ENCODE results near the gene FBXO27.
"Not testable (repeated sequence)": the region's sequence is repeated elsewhere in the genome, so short reads cannot be mapped to it uniquely, and the experiment has no call there.

The FBXO27 gene

DNA sequence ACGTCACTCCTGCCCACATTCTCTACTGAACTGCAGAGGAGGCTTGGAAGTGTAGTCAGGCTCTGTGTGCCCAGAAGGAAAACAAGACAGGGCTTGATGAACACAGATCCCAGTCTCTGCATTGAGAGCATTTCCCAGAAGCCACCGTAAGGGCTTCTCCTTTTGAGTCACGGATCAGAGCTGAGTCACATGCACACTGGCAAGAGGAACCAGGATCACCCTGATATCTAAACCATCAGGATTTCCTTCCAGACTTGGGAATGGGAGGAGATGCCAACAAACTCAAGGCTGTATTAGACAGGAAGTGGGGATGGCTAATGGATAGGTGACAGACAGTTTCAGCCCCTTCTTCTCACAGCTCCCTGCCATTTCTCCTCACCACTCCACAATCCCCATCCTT lies 39.1 kb downstream of the FBXO27 start:
- Histone ChIP-seq H4K20me1 (ENCODE audit: insufficient read depth, low read length, poor library complexity, severe bottlenecking) (no peaks in the 10 kb centered on the region), H3K9ac (ENCODE audit: low read depth, low read length, poor library complexity, severe bottlenecking) (no peak overlapping the region), H3K9me2 (replicated peaks; ENCODE audit: low read depth, low read length) (no peaks in the 10 kb centered on the region), H3K4me3 (ENCODE audit: low read length, poor library complexity, severe bottlenecking) (no peak overlapping the region), H3K36me3 (ENCODE audit: insufficient read depth, low read length) (no peaks in the 10 kb centered on the region), H3K9me3 (ENCODE audit: insufficient read depth, low read depth, low read length) (no peaks in the 10 kb centered on the region), H3K79me2 (ENCODE audit: insufficient read depth, low read length) (no peaks in the 10 kb centered on the region), H3K27me3 (ENCODE audit: insufficient read depth, low read length, poor library complexity, severe bottlenecking) (no peaks in the 10 kb centered on the region), H3K4me1 (ENCODE audit: insufficient read depth, low read length, poor library complexity, severe bottlenecking) (peaks cover 14% of the 10 kb centered on the region), H3F3A (ENCODE audit: low read depth) (no peaks in the 10 kb centered on the region), H3K4me2 (ENCODE audit: low read depth, low read length, poor library complexity, severe bottlenecking) (no peak overlapping the region), H2AFZ (ENCODE audit: low read length) (no peak overlapping the region)
- TF ChIP-seq, protein P1, sequence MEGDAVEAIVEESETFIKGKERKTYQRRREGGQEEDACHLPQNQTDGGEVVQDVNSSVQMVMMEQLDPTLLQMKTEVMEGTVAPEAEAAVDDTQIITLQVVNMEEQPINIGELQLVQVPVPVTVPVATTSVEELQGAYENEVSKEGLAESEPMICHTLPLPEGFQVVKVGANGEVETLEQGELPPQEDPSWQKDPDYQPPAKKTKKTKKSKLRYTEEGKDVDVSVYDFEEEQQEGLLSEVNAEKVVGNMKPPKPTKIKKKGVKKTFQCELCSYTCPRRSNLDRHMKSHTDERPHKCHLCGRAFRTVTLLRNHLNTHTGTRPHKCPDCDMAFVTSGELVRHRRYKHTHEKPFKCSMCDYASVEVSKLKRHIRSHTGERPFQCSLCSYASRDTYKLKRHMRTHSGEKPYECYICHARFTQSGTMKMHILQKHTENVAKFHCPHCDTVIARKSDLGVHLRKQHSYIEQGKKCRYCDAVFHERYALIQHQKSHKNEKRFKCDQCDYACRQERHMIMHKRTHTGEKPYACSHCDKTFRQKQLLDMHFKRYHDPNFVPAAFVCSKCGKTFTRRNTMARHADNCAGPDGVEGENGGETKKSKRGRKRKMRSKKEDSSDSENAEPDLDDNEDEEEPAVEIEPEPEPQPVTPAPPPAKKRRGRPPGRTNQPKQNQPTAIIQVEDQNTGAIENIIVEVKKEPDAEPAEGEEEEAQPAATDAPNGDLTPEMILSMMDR (conservative IDR thresholded peaks at IDR 0.05; ENCODE audit: low read length), result no peak
- no peak for TF ChIP-seq EZH2phosphoT487 (IDR thresholded peaks at IDR 0.05; ENCODE audit: borderline replicate concordance)

DNA sequence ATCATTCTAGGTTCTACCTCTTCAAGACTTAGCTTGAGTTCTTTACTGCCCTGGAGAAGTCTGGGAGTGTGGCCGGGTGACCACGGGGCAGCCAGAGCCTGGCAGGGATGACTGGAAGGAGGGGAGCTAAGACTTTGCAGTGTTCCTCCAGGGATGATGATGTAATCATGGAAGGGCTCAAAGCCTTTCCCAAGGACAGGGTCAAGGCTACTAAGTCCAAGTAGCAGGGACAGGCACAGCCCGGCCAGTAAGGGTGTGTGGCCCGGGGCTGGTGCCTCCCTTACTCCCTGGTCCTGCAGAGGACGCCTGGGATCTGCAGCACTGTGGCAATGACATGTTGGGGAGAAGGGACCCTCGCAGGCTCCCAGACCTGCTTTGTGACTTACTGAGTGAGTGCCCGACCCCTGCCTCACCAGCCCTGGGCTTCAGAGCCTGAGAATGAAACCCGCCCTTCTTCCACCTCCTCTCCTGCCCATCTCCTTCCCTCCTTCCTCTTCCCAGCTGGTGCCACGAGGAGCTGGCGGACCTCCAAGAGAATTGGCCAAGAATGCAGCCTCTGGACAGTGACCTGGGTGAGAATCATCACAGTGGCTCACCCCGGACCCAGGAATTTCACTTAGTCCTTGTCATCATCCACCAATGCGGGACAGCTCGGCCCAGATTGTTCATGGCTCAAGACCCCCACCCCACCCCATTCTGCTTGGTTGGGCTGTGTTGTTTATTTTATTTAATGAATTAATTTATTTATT lies 41.2 kb downstream of the FBXO27 start:
- H3K36me3 ChIP-seq (ENCODE audit: insufficient read depth, low read length), result no peaks in the 10 kb centered on the region
- H3K9me3 ChIP-seq (ENCODE audit: insufficient read depth, low read depth, low read length), result no peaks in the 10 kb centered on the region
- H3F3A ChIP-seq (ENCODE audit: low read depth), result no peaks in the 10 kb centered on the region
- TF ChIP-seq, protein P1 (conservative IDR thresholded peaks at IDR 0.05; ENCODE audit: low read length), result no peak
- TF ChIP-seq EZH2phosphoT487 (IDR thresholded peaks at IDR 0.05; ENCODE audit: borderline replicate concordance), result no peak
- H3K9me2 ChIP-seq (replicated peaks; ENCODE audit: low read depth, low read length), result no peaks in the 10 kb centered on the region
- H3K9ac ChIP-seq (ENCODE audit: low read depth, low read length, poor library complexity, severe bottlenecking), result no peak overlapping the region
- H3K4me2 ChIP-seq (ENCODE audit: low read depth, low read length, poor library complexity, severe bottlenecking), result no peak overlapping the region
- H2AFZ ChIP-seq (ENCODE audit: low read length), result no peak overlapping the region
- H3K79me2 ChIP-seq (ENCODE audit: insufficient read depth, low read length), result no peaks in the 10 kb centered on the region
- H3K4me3 ChIP-seq (ENCODE audit: low read length, poor library complexity, severe bottlenecking), result no peak overlapping the region
- H4K20me1 ChIP-seq (ENCODE audit: insufficient read depth, low read length, poor library complexity, severe bottlenecking), result no peaks in the 10 kb centered on the region
- H3K27me3 ChIP-seq (ENCODE audit: insufficient read depth, low read length, poor library complexity, severe bottlenecking), result no peaks in the 10 kb centered on the region
- H3K4me1 ChIP-seq (ENCODE audit: insufficient read depth, low read length, poor library complexity, severe bottlenecking), result peaks cover 4% of the 10 kb centered on the region

DNA sequence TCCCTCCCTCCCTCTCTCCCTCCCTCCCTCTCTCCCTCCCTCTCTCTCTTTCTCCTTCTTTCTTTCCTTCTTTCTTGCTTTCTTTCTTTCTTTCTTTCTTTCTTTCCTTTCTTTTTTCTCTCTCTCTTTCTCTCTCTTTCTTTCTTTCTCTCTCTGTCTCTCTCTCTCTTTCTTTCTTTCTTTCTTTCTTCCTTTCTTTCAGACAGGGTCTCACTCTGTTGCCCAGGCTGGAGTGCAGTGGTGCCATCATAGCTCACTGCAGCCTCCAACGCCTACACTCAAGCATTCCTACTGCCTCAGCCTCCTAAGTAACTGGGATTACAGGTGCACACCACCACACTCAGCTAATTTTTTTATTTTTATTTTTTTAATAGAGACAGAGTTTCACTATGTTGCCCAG lies 42.7 kb downstream of the FBXO27 start:
- not testable (repeated sequence) for H3K4me2 ChIP-seq (ENCODE audit: low read depth, low read length, poor library complexity, severe bottlenecking); H3K4me3 ChIP-seq (ENCODE audit: low read length, poor library complexity, severe bottlenecking); H3K9me2 ChIP-seq (replicated peaks; ENCODE audit: low read depth, low read length); H2AFZ ChIP-seq (ENCODE audit: low read length); H3K4me1 ChIP-seq (ENCODE audit: insufficient read depth, low read length, poor library complexity, severe bottlenecking); H3K9ac ChIP-seq (ENCODE audit: low read depth, low read length, poor library complexity, severe bottlenecking); H3F3A ChIP-seq (ENCODE audit: low read depth); H3K79me2 ChIP-seq (ENCODE audit: insufficient read depth, low read length); H3K27me3 ChIP-seq (ENCODE audit: insufficient read depth, low read length, poor library complexity, severe bottlenecking); H4K20me1 ChIP-seq (ENCODE audit: insufficient read depth, low read length, poor library complexity, severe bottlenecking); H3K36me3 ChIP-seq (ENCODE audit: insufficient read depth, low read length); H3K9me3 ChIP-seq (ENCODE audit: insufficient read depth, low read depth, low read length)

DNA sequence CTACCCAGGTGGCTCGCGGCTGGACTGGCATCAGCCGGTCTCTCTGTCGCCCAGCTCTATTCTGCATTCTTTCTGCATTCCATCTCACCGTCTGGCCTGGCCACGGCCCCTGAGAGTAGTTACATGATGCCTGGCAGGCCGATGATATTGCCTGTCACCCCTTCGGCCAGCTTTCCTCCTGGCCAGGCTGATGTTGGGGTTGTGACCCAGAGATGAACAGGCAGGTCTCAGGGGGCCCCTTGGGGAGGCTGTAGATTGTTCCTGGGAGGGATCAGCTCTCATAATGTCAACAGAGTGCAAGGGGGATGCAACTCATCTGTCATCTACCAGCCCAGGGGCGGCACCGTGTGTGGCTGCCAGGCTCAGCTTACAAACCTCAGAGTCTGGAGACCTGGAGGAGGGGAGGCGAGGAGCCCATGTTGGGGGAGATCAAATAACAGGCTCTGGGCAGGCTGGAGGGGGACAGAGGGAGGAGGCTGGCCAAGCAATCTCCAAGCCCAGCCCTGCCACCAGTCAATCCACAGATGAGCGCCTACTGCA lies 43.2 kb downstream of the FBXO27 start:
- no peaks in the 10 kb centered on the region for H3F3A ChIP-seq (ENCODE audit: low read depth)
- no peaks in the 10 kb centered on the region for H3K9me2 ChIP-seq (replicated peaks; ENCODE audit: low read depth, low read length)
- no peaks in the 10 kb centered on the region for H3K79me2 ChIP-seq (ENCODE audit: insufficient read depth, low read length)
- no peak overlapping the region for H3K4me3 ChIP-seq (ENCODE audit: low read length, poor library complexity, severe bottlenecking)
- no peak for TF ChIP-seq EZH2phosphoT487 (IDR thresholded peaks at IDR 0.05; ENCODE audit: borderline replicate concordance)
- TF ChIP-seq, protein P1 (conservative IDR thresholded peaks at IDR 0.05; ENCODE audit: low read length), result no peak
- no peaks in the 10 kb centered on the region for H3K27me3 ChIP-seq (ENCODE audit: insufficient read depth, low read length, poor library complexity, severe bottlenecking)
- no peak overlapping the region for H2AFZ ChIP-seq (ENCODE audit: low read length)
- H3K9ac ChIP-seq (ENCODE audit: low read depth, low read length, poor library complexity, severe bottlenecking), result no peak overlapping the region
- no peak overlapping the region for H3K4me2 ChIP-seq (ENCODE audit: low read depth, low read length, poor library complexity, severe bottlenecking)
- no peaks in the 10 kb centered on the region for H3K36me3 ChIP-seq (ENCODE audit: insufficient read depth, low read length)
- H3K4me1 ChIP-seq (ENCODE audit: insufficient read depth, low read length, poor library complexity, severe bottlenecking), result no peaks in the 10 kb centered on the region
- H3K9me3 ChIP-seq (ENCODE audit: insufficient read depth, low read depth, low read length), result no peaks in the 10 kb centered on the region
- H4K20me1 ChIP-seq (ENCODE audit: insufficient read depth, low read length, poor library complexity, severe bottlenecking), result no peaks in the 10 kb centered on the region

DNA sequence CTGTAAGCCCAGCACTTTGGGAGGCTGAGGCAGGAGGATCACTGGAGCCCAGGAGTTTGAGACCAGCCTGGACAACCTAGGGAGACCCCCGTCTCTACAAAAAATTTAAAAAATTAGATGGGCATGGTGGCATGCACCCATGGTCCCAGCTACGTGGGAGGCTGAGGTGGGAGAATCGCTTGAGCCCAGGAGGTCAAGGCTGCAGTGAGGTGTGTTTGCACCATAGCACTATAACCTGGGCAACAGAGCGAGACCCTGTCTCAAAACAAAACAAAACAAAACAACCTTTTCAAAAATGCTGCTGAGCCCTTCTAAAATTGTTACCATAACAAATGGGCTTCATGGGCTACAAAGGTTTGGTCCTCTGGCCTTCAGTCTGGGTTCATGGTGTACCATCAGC lies 43.7 kb downstream of the FBXO27 start:
- not testable (repeated sequence) for H3K9ac ChIP-seq (ENCODE audit: low read depth, low read length, poor library complexity, severe bottlenecking); H3K4me1 ChIP-seq (ENCODE audit: insufficient read depth, low read length, poor library complexity, severe bottlenecking); H3K4me2 ChIP-seq (ENCODE audit: low read depth, low read length, poor library complexity, severe bottlenecking); H3K27me3 ChIP-seq (ENCODE audit: insufficient read depth, low read length, poor library complexity, severe bottlenecking); H3K9me3 ChIP-seq (ENCODE audit: insufficient read depth, low read depth, low read length); H2AFZ ChIP-seq (ENCODE audit: low read length); H3F3A ChIP-seq (ENCODE audit: low read depth); H3K4me3 ChIP-seq (ENCODE audit: low read length, poor library complexity, severe bottlenecking); H3K79me2 ChIP-seq (ENCODE audit: insufficient read depth, low read length); H3K9me2 ChIP-seq (replicated peaks; ENCODE audit: low read depth, low read length); H3K36me3 ChIP-seq (ENCODE audit: insufficient read depth, low read length); H4K20me1 ChIP-seq (ENCODE audit: insufficient read depth, low read length, poor library complexity, severe bottlenecking)

All from Loucy (cell line).